Panc1 (cell line): ENCODE results near the gene MFGE8.

Source experiments
- CTCF ChIP-seq: fragments of 450-650 bp; IDR thresholded peaks from 2 replicates; pipeline ENCODE4 v1.5.1; 2017; ENCODE audit warnings: mild to moderate bottlenecking
- POLR2AphosphoS5 ChIP-seq: IDR thresholded peaks from 2 replicates; pipeline ENCODE4 v1.6.1; 2012; ENCODE audit warnings: mild to moderate bottlenecking, low read depth, low read length, moderate library complexity
- REST ChIP-seq, 2 experiments: IDR thresholded peaks; 2 replicates each; pipeline ENCODE4 v1.6.1; 2011 to 2012; ENCODE audit warnings: low read depth in 2 of 2, control low read depth in 1 of 2, low read length in 1 of 2, mild to moderate bottlenecking in 1 of 2, moderate library complexity in 1 of 2; ENCODE audit not compliant: insufficient read depth in 1 of 2
- TCF7L2 ChIP-seq: IDR thresholded peaks from 2 replicates; pipeline ENCODE4 v1.6.1; 2011; ENCODE audit warnings: mild to moderate bottlenecking, low read depth, low read length, inconsistent platforms

DNA sequence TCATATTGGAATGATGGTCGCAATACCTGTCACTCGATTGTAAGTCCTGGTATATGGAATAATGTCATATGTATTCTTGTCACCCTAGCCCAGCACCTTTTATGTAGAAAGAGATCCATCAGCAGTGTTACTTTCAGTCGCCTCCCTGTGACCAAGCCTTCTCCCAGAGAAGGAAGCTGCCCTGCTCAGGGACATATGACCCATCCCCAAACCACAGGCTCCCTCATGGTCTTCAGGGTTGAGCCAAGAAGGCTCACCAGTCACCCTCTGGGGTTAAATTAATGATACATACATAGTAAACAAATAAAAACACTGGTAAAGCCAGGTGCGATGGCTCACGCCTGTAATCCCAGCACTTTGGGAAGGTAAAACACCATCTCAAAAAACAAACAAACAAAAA, 4.6 kb upstream of the MFGE8 start:
- no peak for TF ChIP-seq CTCF
- no peak for TF ChIP-seq POLR2AphosphoS5
- TF ChIP-seq REST (IDR thresholded peaks at IDR 0.05; ENCODE audit: insufficient read depth in 1 of 2, low read depth in 2 of 2, low read length in 1 of 2), result no peak
- no peak for TF ChIP-seq TCF7L2
